MM.1S (cell line): ENCODE results near the gene MYL5.

ENCODE experiments used
- EZH2 ChIP-seq: fragments of 300-600 bp; sonication (generic); optimal IDR thresholded peaks from 2 replicates; pipeline ENCODE3; 2017; ENCODE audit warnings: low read depth, mild to moderate bottlenecking, antibody characterized with exemption, low read length, mixed read lengths
- TF ChIP-seq, protein P1 (sequence below): fragments of 300-600 bp; sonication (generic); IDR thresholded peaks from 2 replicates; pipeline ENCODE4 v1.5.1; 2016; ENCODE audit warnings: antibody characterized with exemption, low read length, mixed read lengths

DNA sequence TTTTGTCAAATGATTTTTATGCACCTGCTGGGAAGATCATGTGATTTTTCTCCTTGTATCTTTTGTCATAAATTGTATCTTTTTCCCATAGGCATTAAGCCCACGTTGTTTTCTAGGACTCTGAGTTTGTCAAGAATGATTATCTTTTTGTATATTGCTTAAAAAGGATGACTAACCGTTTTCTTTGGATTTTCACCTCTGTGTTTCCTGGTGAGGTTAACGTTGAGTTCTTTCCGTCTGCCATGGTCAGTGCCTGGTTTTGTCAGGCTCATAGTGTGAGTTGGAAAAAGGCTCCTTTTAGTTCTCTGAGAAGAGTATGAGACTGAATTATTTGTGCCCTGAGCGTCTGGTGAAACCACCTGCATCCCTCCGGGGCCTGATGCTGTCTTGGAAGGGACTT, 53.2 kb downstream of the MYL5 start:
- TF ChIP-seq, protein P1, sequence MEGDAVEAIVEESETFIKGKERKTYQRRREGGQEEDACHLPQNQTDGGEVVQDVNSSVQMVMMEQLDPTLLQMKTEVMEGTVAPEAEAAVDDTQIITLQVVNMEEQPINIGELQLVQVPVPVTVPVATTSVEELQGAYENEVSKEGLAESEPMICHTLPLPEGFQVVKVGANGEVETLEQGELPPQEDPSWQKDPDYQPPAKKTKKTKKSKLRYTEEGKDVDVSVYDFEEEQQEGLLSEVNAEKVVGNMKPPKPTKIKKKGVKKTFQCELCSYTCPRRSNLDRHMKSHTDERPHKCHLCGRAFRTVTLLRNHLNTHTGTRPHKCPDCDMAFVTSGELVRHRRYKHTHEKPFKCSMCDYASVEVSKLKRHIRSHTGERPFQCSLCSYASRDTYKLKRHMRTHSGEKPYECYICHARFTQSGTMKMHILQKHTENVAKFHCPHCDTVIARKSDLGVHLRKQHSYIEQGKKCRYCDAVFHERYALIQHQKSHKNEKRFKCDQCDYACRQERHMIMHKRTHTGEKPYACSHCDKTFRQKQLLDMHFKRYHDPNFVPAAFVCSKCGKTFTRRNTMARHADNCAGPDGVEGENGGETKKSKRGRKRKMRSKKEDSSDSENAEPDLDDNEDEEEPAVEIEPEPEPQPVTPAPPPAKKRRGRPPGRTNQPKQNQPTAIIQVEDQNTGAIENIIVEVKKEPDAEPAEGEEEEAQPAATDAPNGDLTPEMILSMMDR: no peak
- TF ChIP-seq EZH2: no peak
